ENCODE measurements around the gene LGR5.

Gene LGR5

GRCh38 chr12:71439613-71440344 lies at the start of gene LGR5:
Gene LGR5, plus strand, starts transcription at chr12:71439798. Its CDS starts 283 bp downstream, at chr12:71440081.
- DNase-seq (ENCODE audit: low read depth in 4 of 4, low spot score in 1 of 4) = no peak

- DNase-seq (ENCODE audit: low read depth in 4 of 4, low spot score in 1 of 4) = no peak
Measured at GRCh38 chr12:71392521-71393145, 47.0 kb upstream of the LGR5 start.

- DNase-seq (ENCODE audit: low read depth in 4 of 4, low spot score in 1 of 4) = no peak
Measured at GRCh38 chr12:71393625-71394024, 46.0 kb upstream of the LGR5 start.

GRCh38 chr12:71397433-71397954 lies 42.1 kb upstream of the LGR5 start:
- DNase-seq (ENCODE audit: low read depth in 4 of 4, low spot score in 1 of 4) = no peak

- no peak for DNase-seq (ENCODE audit: low read depth in 4 of 4, low spot score in 1 of 4)
Measured at GRCh38 chr12:71399197-71399596, 40.4 kb upstream of the LGR5 start.

- DNase-seq (ENCODE audit: low read depth in 4 of 4, low spot score in 1 of 4) = no peak
Measured at GRCh38 chr12:71400481-71400880, 39.1 kb upstream of the LGR5 start.

- DNase-seq (ENCODE audit: low read depth in 4 of 4, low spot score in 1 of 4) = no peak
Measured at GRCh38 chr12:71405884-71406283, 33.7 kb upstream of the LGR5 start.

GRCh38 chr12:71407732-71408131 lies 31.9 kb upstream of the LGR5 start:
- no peak for DNase-seq (ENCODE audit: low read depth in 4 of 4, low spot score in 1 of 4)

GRCh38 chr12:71410844-71411243 lies 28.8 kb upstream of the LGR5 start:
- no peak for DNase-seq (ENCODE audit: low read depth in 4 of 4, low spot score in 1 of 4)

- no peak for DNase-seq (ENCODE audit: low read depth in 4 of 4, low spot score in 1 of 4)
Measured at GRCh38 chr12:71411635-71412034, 28.0 kb upstream of the LGR5 start.

- DNase-seq (ENCODE audit: low read depth in 4 of 4, low spot score in 1 of 4) = no peak
Measured at GRCh38 chr12:71415336-71416231, 24.0 kb upstream of the LGR5 start.

GRCh38 chr12:71417181-71417580 lies 22.4 kb upstream of the LGR5 start:
- DNase-seq (ENCODE audit: low read depth in 4 of 4, low spot score in 1 of 4) = no peak

- no peak for DNase-seq (ENCODE audit: low read depth in 4 of 4, low spot score in 1 of 4)
Measured at GRCh38 chr12:71420775-71421406, 18.7 kb upstream of the LGR5 start.

- no peak for DNase-seq (ENCODE audit: low read depth in 4 of 4, low spot score in 1 of 4)
Measured at GRCh38 chr12:71425568-71426299, 13.9 kb upstream of the LGR5 start.

- DNase-seq (ENCODE audit: low read depth in 4 of 4, low spot score in 1 of 4) = no peak
Measured at GRCh38 chr12:71426300-71427047, 13.1 kb upstream of the LGR5 start.

GRCh38 chr12:71430756-71431155 lies 8.8 kb upstream of the LGR5 start:
- DNase-seq (ENCODE audit: low read depth in 4 of 4, low spot score in 1 of 4) = no peak

GRCh38 chr12:71431991-71432390 lies 7.6 kb upstream of the LGR5 start:
- no peak for DNase-seq (ENCODE audit: low read depth in 4 of 4, low spot score in 1 of 4)

- no peak for DNase-seq (ENCODE audit: low read depth in 4 of 4, low spot score in 1 of 4)
Measured at GRCh38 chr12:71432936-71433335, 6.7 kb upstream of the LGR5 start.

- DNase-seq (ENCODE audit: low read depth in 4 of 4, low spot score in 1 of 4) = no peak
Measured at GRCh38 chr12:71436696-71437095, 2.9 kb upstream of the LGR5 start.
